LHCN-M2 (cell line): ENCODE data around the gene HIVEP3. TPM values are rescaled to one million over a fixed set of nuclear protein-coding genes. Genes with fewer than 3 reads are reported as not detected.
A peak's percentile ranks its signal among the peaks of the same experiment; 100 is the strongest.

ENCODE experiments used
- DNase-seq: peaks from one replicate; pipeline ENCODE4 v3.0.0-alpha.2; 2012; ENCODE audit warnings: low read depth
- total RNA-seq: library from RNA; depleted of rRNA; stranded (reverse); fragments of >200 nt; gene quantifications from 2 replicates; pipeline ENCODE4 v1.2.3, GENCODE V29; 2014

Gene HIVEP3
- total RNA-seq, 1 experiment from 2014 or later = 2.1 TPM

GRCh38 chr1:41500781-41501518 lies 417.8 kb downstream of the HIVEP3 start:
- DNase-seq = no peak

DNA sequence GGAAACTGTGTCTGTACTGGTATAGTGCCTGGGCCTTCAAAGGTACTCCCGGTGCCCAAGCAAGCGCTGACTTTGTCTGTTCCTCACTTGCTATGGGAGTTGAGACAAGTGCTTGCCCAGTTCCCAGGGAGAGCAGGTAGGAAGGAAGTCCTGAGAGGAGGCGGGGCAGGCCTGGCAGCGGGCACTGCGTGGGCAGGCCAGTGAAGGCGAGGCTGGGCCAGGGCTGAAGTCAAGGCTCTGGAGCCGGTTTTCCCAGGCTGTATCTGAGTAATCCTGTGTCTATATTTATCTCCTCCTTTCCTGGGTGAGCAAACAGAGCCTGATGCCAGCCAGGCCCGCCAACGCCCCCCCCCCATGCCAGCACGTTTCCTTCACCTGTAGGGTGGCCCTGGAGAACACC lies 418.3 kb downstream of the HIVEP3 start:
- peak; percentile 52 for DNase-seq

GRCh38 chr1:41499591-41499990 lies 419.1 kb downstream of the HIVEP3 start:
- DNase-seq = no peak

DNA sequence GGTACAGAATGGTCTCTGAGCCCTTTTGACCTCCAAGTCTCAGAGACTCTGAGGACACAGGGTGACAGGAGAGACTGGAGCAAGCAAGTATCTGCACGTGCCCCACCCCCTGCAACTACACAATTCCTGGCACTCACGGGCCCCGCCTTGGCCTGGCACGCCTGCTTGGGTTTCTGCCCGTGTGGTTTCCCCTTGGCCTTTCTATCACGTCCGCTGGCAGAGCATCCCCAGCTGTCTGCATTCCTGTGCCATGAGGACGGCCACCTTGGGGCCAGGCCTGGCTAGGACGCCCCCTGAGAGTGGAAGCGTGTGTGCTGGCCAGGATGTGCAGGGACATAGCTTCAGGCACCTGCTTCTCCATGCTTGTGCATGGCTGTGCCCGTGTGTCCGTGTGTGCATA lies 419.9 kb downstream of the HIVEP3 start:
- peak; percentile 93 for DNase-seq

DNA sequence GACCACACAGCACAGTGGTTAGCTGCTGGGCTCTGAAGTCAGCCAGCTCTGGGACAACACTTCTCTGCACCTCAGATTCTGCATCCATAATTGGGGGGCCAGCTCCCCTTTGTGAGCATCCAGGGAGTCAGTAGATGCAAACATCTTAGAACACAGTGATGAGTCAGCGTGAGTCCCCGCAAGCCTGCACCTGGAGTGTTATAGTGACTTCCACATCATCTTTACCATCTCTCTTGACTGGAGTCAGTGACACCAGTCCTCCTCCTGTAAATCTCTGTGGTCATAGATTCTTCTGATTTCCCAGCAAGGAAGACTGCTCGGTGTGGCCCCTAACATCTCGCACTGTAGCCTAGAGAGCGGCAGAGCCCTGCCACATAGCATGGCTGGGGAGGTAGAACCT lies 420.3 kb downstream of the HIVEP3 start:
- DNase-seq = no peak

GRCh38 chr1:41497461-41498030 lies 421.2 kb downstream of the HIVEP3 start:
- DNase-seq = no peak

- DNase-seq = no peak
These were observed 421.7 kb downstream of the HIVEP3 start for GRCh38 chr1:41497056-41497440.

DNA sequence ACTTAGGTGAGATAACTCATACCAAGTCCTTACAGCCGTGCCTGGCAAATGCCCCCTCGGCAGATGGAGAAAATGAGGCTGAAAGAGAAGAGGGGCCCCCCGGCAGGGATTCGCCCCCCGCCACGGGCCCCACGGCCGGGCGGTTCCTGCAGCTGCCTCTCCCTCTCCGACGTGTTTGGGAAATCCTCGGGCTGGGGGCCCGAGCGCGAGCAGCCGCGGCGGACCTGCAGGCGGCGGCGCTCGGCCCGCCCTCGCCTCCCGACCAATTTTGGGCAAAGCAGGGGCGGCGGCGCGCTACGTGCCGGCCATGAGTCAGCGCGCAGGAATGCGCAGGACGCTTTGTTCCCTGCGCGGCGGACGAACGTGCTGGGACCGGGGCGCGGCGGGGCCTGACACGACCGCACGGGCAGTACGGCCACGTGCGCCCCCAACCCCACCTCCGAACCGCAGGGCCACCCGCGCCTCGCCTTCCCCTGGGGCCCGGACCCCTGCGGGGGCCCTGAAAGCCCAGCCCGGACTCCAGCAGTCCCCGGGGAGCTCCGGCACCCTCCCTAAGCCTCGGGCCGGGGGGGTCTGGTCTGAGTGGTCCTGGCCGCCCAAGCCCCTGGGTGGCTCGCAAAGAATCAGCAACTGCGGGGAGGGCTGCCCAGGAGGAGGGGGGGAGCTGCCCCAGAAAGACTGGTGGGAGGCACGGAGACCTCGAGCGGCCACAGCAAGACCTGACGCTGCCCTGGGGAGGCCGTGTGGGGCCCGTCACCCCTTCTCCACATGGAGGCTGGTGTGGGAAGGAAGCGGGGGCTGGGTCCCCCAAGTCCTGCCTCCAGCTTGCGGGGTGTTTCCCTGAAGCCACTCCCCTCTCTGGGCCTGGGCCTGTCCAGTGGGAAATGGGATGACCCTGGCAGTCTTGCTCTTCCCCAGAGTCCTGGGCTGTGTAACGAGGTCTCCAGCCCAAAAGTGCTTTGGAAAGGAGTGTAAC lies 422.4 kb downstream of the HIVEP3 start:
- peak; percentile 88 for DNase-seq

DNA sequence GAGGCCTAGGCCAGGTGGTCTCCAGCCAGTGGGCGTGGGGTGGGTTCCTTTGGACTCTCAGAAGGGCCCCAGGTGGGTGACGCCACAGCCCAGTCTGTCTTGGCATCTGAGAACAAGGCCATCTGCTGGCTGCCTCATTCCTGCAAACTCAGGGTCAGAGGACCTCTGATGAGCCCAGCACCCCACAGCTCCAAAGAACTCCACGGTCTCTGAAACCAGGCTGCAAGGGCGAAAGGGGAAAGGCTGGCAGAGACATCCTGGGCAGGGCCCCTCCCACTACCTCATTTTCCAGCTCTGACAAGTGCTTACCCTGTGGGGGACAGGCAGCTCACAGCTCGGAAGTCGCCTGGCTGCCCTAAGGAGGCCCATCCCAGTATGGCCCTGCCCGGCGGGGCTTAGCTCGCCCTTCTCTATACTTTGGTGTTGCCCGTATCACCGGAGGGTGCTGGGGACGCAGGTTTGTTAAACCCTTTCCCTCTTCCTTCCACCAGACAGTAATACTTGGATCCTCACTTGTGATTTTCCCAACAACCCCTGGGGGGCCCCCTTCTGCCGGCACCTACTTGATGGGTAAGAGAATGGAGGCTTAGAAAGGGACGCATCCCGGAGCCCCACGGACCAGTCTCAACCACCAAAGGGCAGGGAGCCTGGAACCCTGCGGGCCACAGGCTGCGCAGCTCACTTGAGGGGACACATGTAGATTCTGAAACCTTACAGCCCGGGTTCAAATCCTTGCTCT lies 423.3 kb downstream of the HIVEP3 start:
- DNase-seq = peak; percentile 47

DNA sequence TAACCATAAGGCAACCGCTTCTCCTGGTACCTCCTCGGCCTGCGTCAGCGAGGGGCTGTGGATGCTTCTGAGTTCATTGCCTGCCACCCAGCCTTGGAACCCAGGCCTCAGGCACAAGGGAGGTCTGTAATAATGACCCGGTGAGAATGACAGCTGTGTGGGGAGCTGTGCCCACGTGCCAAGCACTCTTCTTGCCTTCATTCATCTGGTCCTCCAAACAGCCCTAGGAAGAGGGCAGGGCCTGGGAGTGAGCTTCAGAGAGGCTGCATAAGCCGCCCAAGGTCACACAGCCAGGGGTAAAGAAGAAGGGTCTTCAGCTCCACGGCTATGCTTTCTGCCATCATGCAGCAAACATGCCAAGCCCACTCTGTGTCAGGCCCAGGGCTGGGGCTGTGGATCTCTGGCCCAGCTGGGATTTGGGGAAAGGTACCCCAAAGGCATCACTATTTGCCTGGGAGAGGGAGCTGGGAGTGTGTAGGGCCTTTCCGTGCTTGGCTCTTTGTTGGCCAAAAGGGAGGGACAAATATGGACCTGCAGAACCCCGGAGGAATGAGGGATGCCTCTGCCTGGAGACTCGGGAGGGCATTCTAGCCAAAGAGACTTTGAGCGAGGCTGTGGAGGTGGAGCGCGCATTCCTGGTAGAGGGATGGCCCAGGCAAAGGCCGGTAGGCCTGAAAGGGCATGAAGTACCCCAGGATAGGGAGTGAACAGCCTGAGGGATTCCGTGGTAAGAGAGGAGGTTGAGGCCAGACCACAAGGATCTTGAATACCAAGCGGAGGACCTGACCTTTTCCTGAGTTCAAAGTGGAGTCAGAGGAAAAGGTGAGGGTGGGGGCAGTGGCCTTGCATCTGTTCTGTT lies 424.1 kb downstream of the HIVEP3 start:
- no peak for DNase-seq

GRCh38 chr1:41493626-41494350 lies 424.9 kb downstream of the HIVEP3 start:
- DNase-seq = no peak

GRCh38 chr1:41493117-41493536 lies 425.6 kb downstream of the HIVEP3 start:
- DNase-seq = peak; percentile 88

GRCh38 chr1:41492341-41492848 lies 426.3 kb downstream of the HIVEP3 start:
- DNase-seq = no peak

GRCh38 chr1:41490911-41491310 lies 427.8 kb downstream of the HIVEP3 start:
- no peak for DNase-seq

DNA sequence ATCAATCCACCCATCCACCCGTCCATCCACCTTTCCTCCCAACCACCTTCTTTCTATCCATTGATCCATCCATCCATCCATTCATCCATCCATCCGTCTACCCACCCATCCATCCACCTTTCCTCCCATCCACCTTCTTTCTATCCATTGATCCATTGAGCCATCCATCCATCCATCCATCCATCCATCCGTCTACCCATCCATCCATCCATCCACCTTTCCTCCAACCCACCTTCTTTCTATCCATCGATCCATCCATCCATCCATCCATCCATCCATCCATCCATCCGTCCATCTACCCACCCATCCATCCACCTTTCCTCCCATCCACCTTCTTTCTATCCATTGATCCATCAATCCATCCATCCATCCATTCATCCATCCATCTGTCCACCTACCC lies 429.2 kb downstream of the HIVEP3 start:
- no peak for DNase-seq

DNA sequence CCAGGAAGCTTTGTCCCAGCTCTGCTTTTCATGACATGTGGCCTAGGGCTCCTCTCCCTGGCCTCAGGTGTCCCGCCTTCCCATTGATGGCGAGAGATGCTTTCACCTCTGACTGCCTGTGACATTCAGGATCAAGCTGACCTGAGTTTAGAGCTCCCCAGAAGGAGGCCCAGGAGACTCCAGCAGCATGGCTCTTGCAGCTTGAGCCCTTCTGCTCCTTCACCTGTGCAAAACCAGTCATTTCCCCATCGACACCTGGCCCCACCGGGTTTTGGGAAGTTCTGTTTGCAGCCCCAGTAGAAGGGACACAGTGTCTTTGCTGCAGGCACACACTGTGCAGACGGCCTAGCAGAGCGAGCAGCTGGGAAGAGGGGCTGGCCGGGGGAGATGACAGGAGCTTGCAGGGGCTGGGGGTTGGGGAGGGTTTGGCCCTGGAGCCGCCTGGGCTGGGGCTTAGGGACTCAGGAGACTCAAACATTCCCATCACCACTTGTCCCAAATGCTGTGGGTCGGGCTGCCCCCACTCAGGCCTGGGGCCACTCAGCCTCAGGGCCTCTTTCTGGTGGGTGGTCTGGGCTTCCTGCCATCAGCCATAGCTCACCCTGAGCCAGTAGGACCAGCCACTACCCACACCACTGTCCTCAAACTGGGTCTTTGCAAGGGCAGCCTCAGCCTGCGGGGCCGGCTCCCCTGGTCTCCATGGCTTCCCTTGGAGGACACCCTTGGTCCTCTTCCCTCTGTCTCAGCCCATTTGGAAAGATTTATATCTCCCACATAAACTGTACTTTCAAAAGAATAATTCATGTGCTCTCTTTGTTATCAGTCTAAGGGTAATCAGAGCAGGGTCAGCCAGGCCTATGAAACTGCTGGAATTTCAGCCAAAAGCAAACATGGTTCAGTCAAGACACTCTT lies 430.4 kb downstream of the HIVEP3 start:
- no peak for DNase-seq

DNA sequence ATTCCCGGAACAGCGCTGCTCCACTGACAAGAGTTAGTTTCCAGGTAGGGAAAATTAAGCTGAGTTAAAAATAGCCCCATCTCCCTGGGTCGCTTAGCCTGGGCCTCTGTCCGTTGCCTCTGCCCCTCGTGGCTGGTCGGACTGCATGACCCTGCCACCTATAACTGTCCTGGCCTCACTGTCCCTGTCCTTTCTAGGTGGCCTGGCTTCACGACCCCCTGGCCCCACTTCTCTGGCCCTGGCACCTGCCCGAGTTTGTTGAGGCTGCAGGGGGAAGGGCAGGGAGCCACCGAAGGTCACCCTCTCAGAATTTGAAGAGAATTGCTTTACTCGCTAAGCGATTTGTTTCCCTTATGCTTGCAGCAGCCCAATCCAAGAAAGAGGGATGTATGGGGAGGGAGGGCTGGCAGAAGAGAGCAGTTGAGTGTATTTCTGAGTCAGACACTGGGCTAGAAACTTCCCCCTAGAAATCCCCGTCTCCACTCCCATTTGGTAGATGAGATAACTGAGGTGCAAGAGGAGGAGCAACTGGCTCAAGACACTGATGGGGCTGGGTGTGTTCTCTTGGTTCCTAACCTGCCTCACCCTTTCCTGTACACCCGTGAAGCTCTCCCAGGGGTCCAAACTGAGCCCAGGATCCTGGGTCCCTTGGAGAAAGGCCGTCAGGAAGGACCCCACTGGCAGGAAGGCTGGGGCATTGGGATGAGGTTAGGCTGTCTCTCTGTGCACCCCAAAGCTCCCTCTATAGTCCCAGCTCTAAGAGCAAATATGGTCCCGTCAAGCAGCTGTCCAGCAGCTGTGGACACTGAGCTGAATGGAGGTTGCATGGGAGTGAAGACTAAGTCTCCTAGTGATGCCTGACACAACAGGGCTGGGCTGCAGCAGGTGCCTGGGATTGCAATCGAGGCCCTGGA lies 431.3 kb downstream of the HIVEP3 start:
- DNase-seq = no peak
